Loucy (cell line): ENCODE data around the gene PAK5.

Source experiments
- EZH2phosphoT487 ChIP-seq: fragments of 200-600 bp; IDR thresholded peaks from 2 replicates; pipeline ENCODE4 v1.6.1; 2018; ENCODE audit warnings: antibody characterized with exemption, mild to moderate bottlenecking, moderate library complexity, borderline replicate concordance
- TF ChIP-seq, protein P1 (sequence below): fragments of 200-600 bp; sonication (generic); conservative IDR thresholded peaks from 2 replicates; pipeline ENCODE4 v1.5.1; 2014; ENCODE audit warnings: mild to moderate bottlenecking, antibody characterized with exemption, low read length

DNA sequence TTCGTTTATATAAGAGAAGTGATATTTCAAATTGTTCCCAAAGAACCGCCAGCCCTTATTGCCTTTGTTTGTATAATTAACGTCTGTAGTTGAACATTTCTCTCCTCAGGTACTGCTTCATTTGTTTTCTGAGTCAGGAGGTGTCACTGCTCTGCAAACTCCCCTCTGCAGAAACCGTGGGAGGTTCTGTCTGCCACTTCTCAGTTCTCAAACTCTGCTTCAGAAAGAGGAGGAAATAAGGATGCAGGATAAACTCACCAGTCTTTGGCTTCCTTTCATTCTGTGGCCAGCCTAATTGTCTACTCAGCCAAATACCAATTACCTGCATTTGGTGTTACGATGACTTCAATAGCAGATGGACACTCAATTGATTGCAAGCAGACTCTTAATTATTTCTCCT, 149.8 kb downstream of the PAK5 start:
- TF ChIP-seq, protein P1, sequence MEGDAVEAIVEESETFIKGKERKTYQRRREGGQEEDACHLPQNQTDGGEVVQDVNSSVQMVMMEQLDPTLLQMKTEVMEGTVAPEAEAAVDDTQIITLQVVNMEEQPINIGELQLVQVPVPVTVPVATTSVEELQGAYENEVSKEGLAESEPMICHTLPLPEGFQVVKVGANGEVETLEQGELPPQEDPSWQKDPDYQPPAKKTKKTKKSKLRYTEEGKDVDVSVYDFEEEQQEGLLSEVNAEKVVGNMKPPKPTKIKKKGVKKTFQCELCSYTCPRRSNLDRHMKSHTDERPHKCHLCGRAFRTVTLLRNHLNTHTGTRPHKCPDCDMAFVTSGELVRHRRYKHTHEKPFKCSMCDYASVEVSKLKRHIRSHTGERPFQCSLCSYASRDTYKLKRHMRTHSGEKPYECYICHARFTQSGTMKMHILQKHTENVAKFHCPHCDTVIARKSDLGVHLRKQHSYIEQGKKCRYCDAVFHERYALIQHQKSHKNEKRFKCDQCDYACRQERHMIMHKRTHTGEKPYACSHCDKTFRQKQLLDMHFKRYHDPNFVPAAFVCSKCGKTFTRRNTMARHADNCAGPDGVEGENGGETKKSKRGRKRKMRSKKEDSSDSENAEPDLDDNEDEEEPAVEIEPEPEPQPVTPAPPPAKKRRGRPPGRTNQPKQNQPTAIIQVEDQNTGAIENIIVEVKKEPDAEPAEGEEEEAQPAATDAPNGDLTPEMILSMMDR: no peak
- TF ChIP-seq EZH2phosphoT487: no peak
